HG03521 (cell line): ENCODE measurements around the gene TCFL5.

Experiments
- ATAC-seq: cut with Tn5 transposase; IDR thresholded peaks from one replicate; pipeline ENCODE4 v1.9.1; 2021; ENCODE audit warnings: mild to moderate bottlenecking, moderate library complexity; ENCODE audit not compliant: unreplicated experiment

TCFL5 gene

GRCh38 chr20:62896526-62896925 lies 34.9 kb upstream of the TCFL5 start:
- no peak for ATAC-seq

GRCh38 chr20:62895539-62895938 lies 33.9 kb upstream of the TCFL5 start:
- no peak for ATAC-seq

- ATAC-seq, result no peak
These were observed 32.6 kb upstream of the TCFL5 start for GRCh38 chr20:62894261-62894660.

- no peak for ATAC-seq
These were observed 32.1 kb upstream of the TCFL5 start for GRCh38 chr20:62893700-62894099.

GRCh38 chr20:62892348-62893304 lies 31.0 kb upstream of the TCFL5 start:
- ATAC-seq, result no peak

- ATAC-seq, result no peak
These were observed 29.5 kb upstream of the TCFL5 start for GRCh38 chr20:62891111-62891510.

GRCh38 chr20:62890444-62890843 lies 28.8 kb upstream of the TCFL5 start:
- no peak for ATAC-seq

- ATAC-seq, result no peak
These were observed 28.2 kb upstream of the TCFL5 start for GRCh38 chr20:62889871-62890270.

GRCh38 chr20:62889411-62889810 lies 27.8 kb upstream of the TCFL5 start:
- ATAC-seq, result no peak

- ATAC-seq, result no peak
These were observed 27.3 kb upstream of the TCFL5 start for GRCh38 chr20:62888910-62889309.

- ATAC-seq, result no peak
These were observed 26.8 kb upstream of the TCFL5 start for GRCh38 chr20:62888406-62888805.

GRCh38 chr20:62887860-62888239 lies 26.2 kb upstream of the TCFL5 start:
- no peak for ATAC-seq

GRCh38 chr20:62887152-62887859 lies 25.7 kb upstream of the TCFL5 start:
- no peak for ATAC-seq

- ATAC-seq, result no peak
These were observed 25.1 kb upstream of the TCFL5 start for GRCh38 chr20:62886709-62887058.

GRCh38 chr20:62885896-62886708 lies 24.5 kb upstream of the TCFL5 start:
- ATAC-seq, result no peak

GRCh38 chr20:62885046-62885895 lies 23.6 kb upstream of the TCFL5 start:
- ATAC-seq, result no peak

- no peak for ATAC-seq
These were observed 22.9 kb upstream of the TCFL5 start for GRCh38 chr20:62884556-62884955.

- ATAC-seq, result no peak
These were observed 20.8 kb upstream of the TCFL5 start for GRCh38 chr20:62882426-62882825.

GRCh38 chr20:62881662-62882395 lies 20.2 kb upstream of the TCFL5 start:
- ATAC-seq, result no peak
